C4-2B (cell line): Measurements from ENCODE around the gene REXO4.

Experiments used
- CTCF ChIP-seq: fragments of 450-650 bp; conservative IDR thresholded peaks from 2 replicates; pipeline ENCODE4 v1.5.1; 2017; ENCODE audit warnings: mild to moderate bottlenecking
- ZFX ChIP-seq: fragments of 450-650 bp; IDR thresholded peaks from 2 replicates; pipeline ENCODE4 v1.6.1; 2017

GRCh38 chr9:133463864-133464615 lies 46.2 kb upstream of the REXO4 start:
- TF ChIP-seq CTCF (no peak), ZFX (no peak)
